ENCODE results near the gene P2RY10. TPM values are rescaled to one million over a fixed set of nuclear protein-coding genes. Genes with fewer than 3 reads are reported as not detected.

The P2RY10 gene
- total and polyA plus RNA-seq, 2 of the 13 experiments (the other 11 are each of a cell fraction or from before 2014, with no cell fraction given): not detected

DNA sequence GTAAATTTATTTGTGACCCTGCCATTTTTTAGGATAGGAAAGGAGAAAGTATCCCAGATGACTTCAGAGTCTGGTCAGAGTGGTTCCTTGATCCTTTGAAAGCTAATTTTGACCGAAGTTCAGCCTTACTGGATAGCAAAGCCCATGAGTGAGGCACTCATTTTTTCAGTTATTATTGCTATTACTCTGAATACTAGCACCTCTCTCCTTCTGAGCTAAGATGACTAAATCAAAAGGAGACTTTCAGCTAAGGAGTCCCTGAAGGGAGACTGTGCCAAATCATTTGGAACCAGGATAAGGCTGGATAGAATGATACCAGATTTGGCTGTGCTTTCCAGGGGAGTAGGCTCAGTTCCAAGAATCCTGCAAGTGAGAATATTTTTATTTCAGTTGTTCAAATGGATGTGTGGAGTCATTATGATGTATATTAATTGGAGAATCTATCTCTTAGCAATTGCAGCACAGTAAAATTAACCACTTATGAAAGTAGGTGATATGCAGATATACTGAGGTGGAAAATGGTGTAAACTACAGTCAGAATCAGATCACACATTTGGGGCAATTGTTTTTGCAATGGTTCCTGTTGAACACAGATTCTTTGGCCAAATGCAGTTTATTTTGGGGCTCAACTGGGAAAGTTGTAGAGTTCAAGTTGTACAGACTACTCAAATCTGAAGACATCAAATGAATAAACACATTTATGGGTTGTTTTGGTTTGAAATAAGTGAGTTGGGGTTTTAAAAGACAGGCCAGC lies 1.2 kb downstream of the P2RY10 start:
- no peaks in the 10 kb centered on the region for H3K36me3 ChIP-seq (replicated peaks in 1 of 2; ENCODE audit: control insufficient read depth in 1 of 2, insufficient read depth in 2 of 2, low read length in 2 of 2)
- no peak overlapping the region for H3K4me2 ChIP-seq (ENCODE audit: low read depth, low read length)
- DNase-seq (ENCODE audit: low spot score): no peak
- no peak overlapping the region for H3K27ac ChIP-seq (ENCODE audit: extremely low read length, insufficient read depth, low read length)
- in situ Hi-C loops (cut with HindIII; ENCODE audit: extremely low pct_ligation_motif_present, low pct_unique_long_range_greater_than_20kb) (no loop called here), intact Hi-C loops (cut with micrococcal nuclease; ENCODE audit: unreplicated experiment) (no loop called here)
- ChIA-PET CTCF (ENCODE audit: low intra/inter-chr PET ratio, low total read pairs) (no interaction called here), POLR2A (no interaction called here)
- H4K20me1 ChIP-seq (ENCODE audit: insufficient read depth, low read length): no peaks in the 10 kb centered on the region
- FAIRE-seq: no peak
- no peak for ATAC-seq
- no peak overlapping the region for H3K9ac ChIP-seq (ENCODE audit: insufficient read depth, low read depth, low read length)
- no peaks in the 10 kb centered on the region for H3K27me3 ChIP-seq (ENCODE audit: control insufficient read depth in 1 of 2, insufficient read depth in 2 of 2, low read length in 2 of 2)
- no peaks in the 10 kb centered on the region for H3K4me1 ChIP-seq (ENCODE audit: insufficient read depth, low read length)
- no TSS peak for BruUV-seq (replicated peaks)
- H2AFZ ChIP-seq (ENCODE audit: low read length): no peak overlapping the region
- H3K9me3 ChIP-seq (ENCODE audit: low read length): no peaks in the 10 kb centered on the region; the same call in 1 of the 2 replicates
- 0% methylated on average over 1 of the region's 1 CpG for WGBS (ENCODE audit: low lambda C conversion rate)
- no peaks in the 10 kb centered on the region for H3K79me2 ChIP-seq (ENCODE audit: insufficient read depth, low read length)
- H3K4me3 ChIP-seq (replicated peaks in 1 of 3; ENCODE audit: insufficient read depth in 1 of 3, low read depth in 2 of 3, low read length in 3 of 3): no peak overlapping the region
- TF ChIP-seq ZNF362 (CRISPR knock-in tag; IDR thresholded peaks at IDR 0.05; ENCODE audit: borderline replicate concordance): no peak
- TF ChIP-seq RNF2 (conservative IDR thresholded peaks at IDR 0.05; ENCODE audit: low read depth): no peak
- TF ChIP-seq, protein P1, sequence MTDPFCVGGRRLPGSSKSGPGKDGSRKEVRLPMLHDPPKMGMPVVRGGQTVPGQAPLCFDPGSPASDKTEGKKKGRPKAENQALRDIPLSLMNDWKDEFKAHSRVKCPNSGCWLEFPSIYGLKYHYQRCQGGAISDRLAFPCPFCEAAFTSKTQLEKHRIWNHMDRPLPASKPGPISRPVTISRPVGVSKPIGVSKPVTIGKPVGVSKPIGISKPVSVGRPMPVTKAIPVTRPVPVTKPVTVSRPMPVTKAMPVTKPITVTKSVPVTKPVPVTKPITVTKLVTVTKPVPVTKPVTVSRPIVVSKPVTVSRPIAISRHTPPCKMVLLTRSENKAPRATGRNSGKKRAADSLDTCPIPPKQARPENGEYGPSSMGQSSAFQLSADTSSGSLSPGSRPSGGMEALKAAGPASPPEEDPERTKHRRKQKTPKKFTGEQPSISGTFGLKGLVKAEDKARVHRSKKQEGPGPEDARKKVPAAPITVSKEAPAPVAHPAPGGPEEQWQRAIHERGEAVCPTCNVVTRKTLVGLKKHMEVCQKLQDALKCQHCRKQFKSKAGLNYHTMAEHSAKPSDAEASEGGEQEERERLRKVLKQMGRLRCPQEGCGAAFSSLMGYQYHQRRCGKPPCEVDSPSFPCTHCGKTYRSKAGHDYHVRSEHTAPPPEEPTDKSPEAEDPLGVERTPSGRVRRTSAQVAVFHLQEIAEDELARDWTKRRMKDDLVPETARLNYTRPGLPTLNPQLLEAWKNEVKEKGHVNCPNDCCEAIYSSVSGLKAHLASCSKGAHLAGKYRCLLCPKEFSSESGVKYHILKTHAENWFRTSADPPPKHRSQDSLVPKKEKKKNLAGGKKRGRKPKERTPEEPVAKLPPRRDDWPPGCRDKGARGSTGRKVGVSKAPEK (CRISPR knock-in tag; IDR thresholded peaks at IDR 0.05; ENCODE audit: borderline replicate concordance): no peak
- TF ChIP-seq CBX1 (IDR thresholded peaks at IDR 0.05; ENCODE audit: low read depth): no peak
- TF ChIP-seq SNRNP70 (IDR thresholded peaks at IDR 0.05; ENCODE audit: low read depth, low read length): no peak
- TF ChIP-seq, protein P2, sequence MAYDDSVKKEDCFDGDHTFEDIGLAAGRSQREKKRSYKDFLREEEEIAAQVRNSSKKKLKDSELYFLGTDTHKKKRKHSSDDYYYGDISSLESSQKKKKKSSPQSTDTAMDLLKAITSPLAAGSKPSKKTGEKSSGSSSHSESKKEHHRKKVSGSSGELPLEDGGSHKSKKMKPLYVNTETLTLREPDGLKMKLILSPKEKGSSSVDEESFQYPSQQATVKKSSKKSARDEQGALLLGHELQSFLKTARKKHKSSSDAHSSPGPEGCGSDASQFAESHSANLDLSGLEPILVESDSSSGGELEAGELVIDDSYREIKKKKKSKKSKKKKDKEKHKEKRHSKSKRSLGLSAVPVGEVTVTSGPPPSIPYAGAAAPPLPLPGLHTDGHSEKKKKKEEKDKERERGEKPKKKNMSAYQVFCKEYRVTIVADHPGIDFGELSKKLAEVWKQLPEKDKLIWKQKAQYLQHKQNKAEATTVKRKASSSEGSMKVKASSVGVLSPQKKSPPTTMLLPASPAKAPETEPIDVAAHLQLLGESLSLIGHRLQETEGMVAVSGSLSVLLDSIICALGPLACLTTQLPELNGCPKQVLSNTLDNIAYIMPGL (CRISPR knock-in tag; IDR thresholded peaks at IDR 0.05; ENCODE audit: borderline replicate concordance in 1 of 2, low read depth in 1 of 2): no peak
- no peak for TF ChIP-seq ATF1 (CRISPR knock-in tag; IDR thresholded peaks at IDR 0.05)
- TF ChIP-seq ZNF143 (CRISPR knock-in tag; IDR thresholded peaks at IDR 0.05): no peak
- no peak for TF ChIP-seq TAF15 (IDR thresholded peaks at IDR 0.05; ENCODE audit: low read depth, low read length, poor library complexity, severe bottlenecking)
- TF ChIP-seq HDAC6 (IDR thresholded peaks at IDR 0.05; ENCODE audit: low read depth, low read length): no peak
- no peak for TF ChIP-seq ATF7 (IDR thresholded peaks at IDR 0.05)
- no peak for TF ChIP-seq ATF7 (CRISPR knock-in tag; IDR thresholded peaks at IDR 0.05)
- no peak for TF ChIP-seq ZNF513 (CRISPR knock-in tag; conservative IDR thresholded peaks at IDR 0.05)
- no peak for TF ChIP-seq ZNF33A (CRISPR knock-in tag; IDR thresholded peaks at IDR 0.05; ENCODE audit: borderline replicate concordance)
- TF ChIP-seq MTERF4 (CRISPR knock-in tag; IDR thresholded peaks at IDR 0.05): no peak

All from HepG2 (cell line).